ENCODE results near the gene PARP15. TPM values are rescaled to one million over a fixed set of nuclear protein-coding genes. Genes with fewer than 3 reads are reported as not detected.

PARP15 gene
- polyA plus RNA-seq, 1 donor (not counting 4 experiments of a cell fraction or from before 2014, with no cell fraction given) = 0.25 TPM

DNA sequence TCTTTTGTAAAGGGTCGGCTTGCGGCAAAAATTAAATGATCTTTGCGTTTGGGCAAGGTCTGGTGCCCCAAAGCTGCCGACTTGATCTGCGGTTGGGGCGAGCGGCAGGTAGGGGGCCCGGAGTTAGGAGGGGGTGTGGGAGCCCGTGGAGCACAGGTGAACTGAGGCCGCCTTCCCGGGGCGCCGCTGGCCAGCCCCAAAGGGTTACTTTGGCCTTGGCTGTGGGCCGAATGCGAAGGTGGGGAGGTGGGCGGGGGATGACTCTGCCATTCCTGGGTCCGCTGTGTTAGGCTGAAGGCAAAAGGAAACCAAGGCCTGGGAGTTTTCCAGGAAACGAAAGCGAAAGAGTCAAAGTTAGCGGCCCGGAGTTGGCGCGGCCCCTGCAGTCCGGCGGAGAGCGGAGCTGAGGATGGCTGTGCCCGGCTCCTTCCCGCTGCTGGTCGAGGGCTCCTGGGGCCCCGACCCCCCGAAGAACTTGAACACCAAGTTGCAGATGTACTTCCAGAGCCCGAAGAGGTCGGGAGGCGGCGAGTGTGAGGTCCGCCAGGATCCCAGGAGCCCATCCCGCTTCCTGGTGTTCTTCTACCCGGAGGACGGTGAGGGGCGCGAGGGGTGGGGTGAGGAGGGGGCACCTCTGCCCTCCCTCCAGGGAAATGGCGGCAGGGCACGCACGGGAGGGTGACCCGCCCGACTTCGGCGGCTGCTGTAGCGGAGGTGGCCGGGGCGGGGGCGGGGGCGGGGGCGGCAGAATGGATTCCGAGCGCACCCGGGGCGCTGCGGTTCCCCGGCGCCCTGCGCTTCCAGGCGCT is 103.2 kb downstream of the PARP15 start, which contains the start of gene PARP14:
PARP14 (plus strand) TSS at position 365 of the 809 bp plus-strand sequence; CDS start at position 410, 45 bp downstream.
- H3K9me3 ChIP-seq (ENCODE audit: control insufficient read depth, low read depth, low read length) = peaks cover 2% of the 10 kb centered on the region
- H3K9ac ChIP-seq (ENCODE audit: control insufficient read depth, extremely low read depth, insufficient read depth, low read length) = peak within 1 kb of the TSS; percentile 89
- no peaks in the 10 kb centered on the region for H3K9me1 ChIP-seq (ENCODE audit: control insufficient read depth, extremely low read depth, insufficient read depth, low read length)
- peaks cover 25% of the 10 kb centered on the region for H3K4me1 ChIP-seq (ENCODE audit: control insufficient read depth, extremely low read depth, insufficient read depth, low read length)
- no peaks in the 10 kb centered on the region for H3K36me3 ChIP-seq (ENCODE audit: control insufficient read depth in 2 of 2, extremely low read depth in 1 of 2, insufficient read depth in 2 of 2, low read length in 2 of 2)
- no peaks in the 10 kb centered on the region for H4K20me1 ChIP-seq (ENCODE audit: control insufficient read depth, extremely low read depth, insufficient read depth, low read length)
- FAIRE-seq (no peak), DNase-seq (ENCODE audit: low read depth, low spot score) (no peak)
- H3K79me2 ChIP-seq (ENCODE audit: control insufficient read depth, insufficient read depth, low read length) = peaks cover 16% of the 10 kb centered on the region
- peak within 1 kb of the TSS; percentile 66 for H3K27ac ChIP-seq (ENCODE audit: control insufficient read depth, insufficient read depth, low read length)
- H3K4me2 ChIP-seq (ENCODE audit: control insufficient read depth, extremely low read depth, insufficient read depth, low read depth, low read length) = peak within 1 kb of the TSS; percentile 94
- H3K4me3 ChIP-seq (ENCODE audit: control insufficient read depth in 2 of 3, extremely low read depth in 1 of 3, insufficient read depth in 2 of 3, low read depth in 1 of 3, low read length in 3 of 3) = peak within 1 kb of the TSS; percentile 61 to 92 (median 88)
- no peak for TF ChIP-seq EZH2 (IDR thresholded peaks at IDR 0.05; ENCODE audit: low read length)
- TF ChIP-seq, protein P1, sequence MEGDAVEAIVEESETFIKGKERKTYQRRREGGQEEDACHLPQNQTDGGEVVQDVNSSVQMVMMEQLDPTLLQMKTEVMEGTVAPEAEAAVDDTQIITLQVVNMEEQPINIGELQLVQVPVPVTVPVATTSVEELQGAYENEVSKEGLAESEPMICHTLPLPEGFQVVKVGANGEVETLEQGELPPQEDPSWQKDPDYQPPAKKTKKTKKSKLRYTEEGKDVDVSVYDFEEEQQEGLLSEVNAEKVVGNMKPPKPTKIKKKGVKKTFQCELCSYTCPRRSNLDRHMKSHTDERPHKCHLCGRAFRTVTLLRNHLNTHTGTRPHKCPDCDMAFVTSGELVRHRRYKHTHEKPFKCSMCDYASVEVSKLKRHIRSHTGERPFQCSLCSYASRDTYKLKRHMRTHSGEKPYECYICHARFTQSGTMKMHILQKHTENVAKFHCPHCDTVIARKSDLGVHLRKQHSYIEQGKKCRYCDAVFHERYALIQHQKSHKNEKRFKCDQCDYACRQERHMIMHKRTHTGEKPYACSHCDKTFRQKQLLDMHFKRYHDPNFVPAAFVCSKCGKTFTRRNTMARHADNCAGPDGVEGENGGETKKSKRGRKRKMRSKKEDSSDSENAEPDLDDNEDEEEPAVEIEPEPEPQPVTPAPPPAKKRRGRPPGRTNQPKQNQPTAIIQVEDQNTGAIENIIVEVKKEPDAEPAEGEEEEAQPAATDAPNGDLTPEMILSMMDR (optimal IDR thresholded peaks at IDR 0.05 in 1 of 3, IDR thresholded peaks at IDR 0.05 in 1 of 3, conservative IDR thresholded peaks at IDR 0.05 in 1 of 3; ENCODE audit: extremely low read depth in 1 of 3, insufficient read depth in 2 of 3, low read length in 3 of 3) = peak in 2 of 3 experiments; percentile 2 to 10
- no peaks in the 10 kb centered on the region for H3K27me3 ChIP-seq (ENCODE audit: control insufficient read depth, extremely low read depth, insufficient read depth, low read length)
- peak within 1 kb of the TSS; percentile 94 for H2AFZ ChIP-seq (ENCODE audit: control insufficient read depth, low read length)
- dilution Hi-C loops (cut with MboI; ENCODE audit: extremely low pct_ligation_motif_present, low sequenced_read_pairs) = no loop called here

DNA sequence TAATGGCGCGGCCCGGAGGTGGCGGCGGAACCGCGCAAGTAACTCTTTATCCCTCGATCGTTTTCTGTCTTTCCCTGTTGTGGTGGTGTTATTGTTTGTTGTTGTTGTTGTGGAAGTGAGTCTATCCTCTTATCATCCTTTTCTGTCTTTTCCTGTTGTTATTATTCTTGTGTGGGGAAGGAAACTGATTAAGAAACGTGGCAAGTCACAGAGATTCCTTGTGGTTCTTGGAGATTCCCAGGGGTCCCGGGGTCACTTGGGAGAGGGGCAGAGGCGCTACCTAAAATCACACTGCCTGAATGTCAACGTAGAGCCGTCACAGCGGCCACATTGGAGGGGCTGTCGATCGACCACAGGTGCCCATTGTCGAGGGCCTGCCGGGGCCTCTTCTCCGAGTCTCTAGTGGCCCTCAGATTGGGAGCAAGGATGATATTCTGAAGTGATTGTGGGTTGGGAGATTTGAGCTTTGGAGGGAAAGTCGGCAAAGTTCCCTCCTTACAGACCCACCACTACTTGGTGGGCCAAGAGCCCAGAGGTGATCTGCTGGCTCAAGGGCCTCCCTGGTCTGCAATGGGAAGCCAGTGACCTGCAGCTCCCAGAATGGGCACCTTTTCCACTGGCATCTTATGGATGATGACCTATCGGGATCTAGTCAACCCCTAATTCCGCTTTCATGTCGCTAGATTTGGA is 104.0 kb downstream of the PARP15 start:
- H4K20me1 ChIP-seq (ENCODE audit: control insufficient read depth, extremely low read depth, insufficient read depth, low read length) = no peaks in the 10 kb centered on the region
- peak overlapping the region; percentile 89 for H3K9ac ChIP-seq (ENCODE audit: control insufficient read depth, extremely low read depth, insufficient read depth, low read length)
- dilution Hi-C loops (cut with MboI; ENCODE audit: extremely low pct_ligation_motif_present, low sequenced_read_pairs) = no loop called here
- peaks cover 25% of the 10 kb centered on the region for H3K4me1 ChIP-seq (ENCODE audit: control insufficient read depth, extremely low read depth, insufficient read depth, low read length)
- H3K27ac ChIP-seq (ENCODE audit: control insufficient read depth, insufficient read depth, low read length) = peak overlapping the region; percentile 61
- no peaks in the 10 kb centered on the region for H3K9me1 ChIP-seq (ENCODE audit: control insufficient read depth, extremely low read depth, insufficient read depth, low read length)
- peak overlapping the region; percentile 61 to 92 (median 83) for H3K4me3 ChIP-seq (ENCODE audit: control insufficient read depth in 2 of 3, extremely low read depth in 1 of 3, insufficient read depth in 2 of 3, low read depth in 1 of 3, low read length in 3 of 3)
- no peak for FAIRE-seq
- peak overlapping the region; percentile 94 for H2AFZ ChIP-seq (ENCODE audit: control insufficient read depth, low read length)
- H3K79me2 ChIP-seq (ENCODE audit: control insufficient read depth, insufficient read depth, low read length) = peaks cover 16% of the 10 kb centered on the region
- no peaks in the 10 kb centered on the region for H3K9me3 ChIP-seq (ENCODE audit: control insufficient read depth, low read depth, low read length)
- no peaks in the 10 kb centered on the region for H3K36me3 ChIP-seq (ENCODE audit: control insufficient read depth in 2 of 2, extremely low read depth in 1 of 2, insufficient read depth in 2 of 2, low read length in 2 of 2)
- no peak for DNase-seq (ENCODE audit: low read depth, low spot score)
- H3K27me3 ChIP-seq (ENCODE audit: control insufficient read depth, extremely low read depth, insufficient read depth, low read length) = no peaks in the 10 kb centered on the region
- H3K4me2 ChIP-seq (ENCODE audit: control insufficient read depth, extremely low read depth, insufficient read depth, low read depth, low read length) = peak overlapping the region; percentile 94
- TF ChIP-seq, protein P1 (optimal IDR thresholded peaks at IDR 0.05 in 1 of 3, IDR thresholded peaks at IDR 0.05 in 1 of 3, conservative IDR thresholded peaks at IDR 0.05 in 1 of 3; ENCODE audit: extremely low read depth in 1 of 3, insufficient read depth in 2 of 3, low read length in 3 of 3) = no peak
- TF ChIP-seq EZH2 (IDR thresholded peaks at IDR 0.05; ENCODE audit: low read length) = no peak

Measured in keratinocyte (primary cell).